ENCODE results near the gene TFAP2A.

DNA sequence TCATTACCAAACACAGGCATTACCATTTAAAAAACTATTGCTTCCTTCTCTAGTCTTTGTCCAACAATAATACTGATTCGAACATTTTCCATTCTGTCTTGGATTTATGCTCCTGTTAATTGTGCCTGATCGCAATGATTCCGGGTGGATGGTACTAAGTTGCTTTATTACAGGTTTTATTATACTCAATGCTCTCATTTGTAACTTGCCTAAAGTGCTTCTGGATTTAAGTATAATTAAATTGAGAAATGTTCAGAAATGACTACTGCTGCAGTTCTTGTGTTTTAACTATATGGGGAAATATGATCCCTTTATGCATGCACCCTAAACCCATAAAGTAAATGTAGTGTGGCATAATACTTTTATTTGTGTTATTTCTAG is 7.2 kb downstream of the TFAP2A start:
- TF ChIP-seq, protein P1, sequence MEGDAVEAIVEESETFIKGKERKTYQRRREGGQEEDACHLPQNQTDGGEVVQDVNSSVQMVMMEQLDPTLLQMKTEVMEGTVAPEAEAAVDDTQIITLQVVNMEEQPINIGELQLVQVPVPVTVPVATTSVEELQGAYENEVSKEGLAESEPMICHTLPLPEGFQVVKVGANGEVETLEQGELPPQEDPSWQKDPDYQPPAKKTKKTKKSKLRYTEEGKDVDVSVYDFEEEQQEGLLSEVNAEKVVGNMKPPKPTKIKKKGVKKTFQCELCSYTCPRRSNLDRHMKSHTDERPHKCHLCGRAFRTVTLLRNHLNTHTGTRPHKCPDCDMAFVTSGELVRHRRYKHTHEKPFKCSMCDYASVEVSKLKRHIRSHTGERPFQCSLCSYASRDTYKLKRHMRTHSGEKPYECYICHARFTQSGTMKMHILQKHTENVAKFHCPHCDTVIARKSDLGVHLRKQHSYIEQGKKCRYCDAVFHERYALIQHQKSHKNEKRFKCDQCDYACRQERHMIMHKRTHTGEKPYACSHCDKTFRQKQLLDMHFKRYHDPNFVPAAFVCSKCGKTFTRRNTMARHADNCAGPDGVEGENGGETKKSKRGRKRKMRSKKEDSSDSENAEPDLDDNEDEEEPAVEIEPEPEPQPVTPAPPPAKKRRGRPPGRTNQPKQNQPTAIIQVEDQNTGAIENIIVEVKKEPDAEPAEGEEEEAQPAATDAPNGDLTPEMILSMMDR (IDR thresholded peaks at IDR 0.05; ENCODE audit: insufficient read depth, low read length, poor library complexity, severe bottlenecking), result no peak
- TF ChIP-seq EZH2phosphoT487 (conservative IDR thresholded peaks at IDR 0.05; ENCODE audit: low read length), result no peak

All from SU-DHL-6 (cell line).